ENCODE results near the gene ZFAND2B. TPM values are rescaled to one million over a fixed set of nuclear protein-coding genes. Genes with fewer than 3 reads are reported as not detected.

Gene ZFAND2B
- total and polyA plus RNA-seq, 2 experiments from 2014 or later, result 58.1 to 65.4 TPM

DNA sequence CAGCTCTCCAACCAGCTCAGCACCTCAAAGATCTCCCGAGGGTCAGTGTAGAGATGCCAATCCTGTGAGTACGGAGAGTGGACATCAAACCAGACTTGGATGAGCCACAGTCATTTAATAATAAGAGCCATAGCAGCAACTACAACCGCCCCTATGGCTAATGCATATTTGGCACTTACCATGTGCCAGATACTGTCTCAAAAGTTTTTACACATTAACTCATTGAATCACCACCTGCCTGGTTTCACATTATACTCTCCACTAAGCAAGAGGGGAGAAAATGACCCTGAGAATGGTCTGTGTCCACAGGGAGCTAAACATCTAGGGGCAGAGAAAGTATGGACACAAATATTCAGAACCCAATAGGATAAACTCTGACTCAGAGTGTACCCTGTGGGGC lies 32.4 kb upstream of the ZFAND2B start:
- H2AFZ ChIP-seq, result no peak overlapping the region
- DNase-seq (ENCODE audit: low spot score), result no peak
- H3K36me3 ChIP-seq (replicated peaks; ENCODE audit: insufficient read depth, low read depth), result no peaks in the 10 kb centered on the region
- peaks cover 4% of the 10 kb centered on the region for H4K20me1 ChIP-seq (ENCODE audit: insufficient read depth, poor library complexity, severe bottlenecking)
- peaks cover 14% of the 10 kb centered on the region for H3K4me1 ChIP-seq (ENCODE audit: insufficient read depth)
- H3K9me2 ChIP-seq (replicated peaks; ENCODE audit: insufficient read depth), result no peaks in the 10 kb centered on the region
- H3K27ac ChIP-seq, result no peak overlapping the region
- no peaks in the 10 kb centered on the region for H3K27me3 ChIP-seq
- 94% methylated on average over 3 of the region's 3 CpGs for WGBS (ENCODE audit: low lambda C conversion rate, missing lambda C conversion rate)
- no peaks in the 10 kb centered on the region for H3K9me3 ChIP-seq (ENCODE audit: low read depth)
- peaks cover 29% of the 10 kb centered on the region for H3K79me2 ChIP-seq
- no peak overlapping the region for H3K4me2 ChIP-seq
- H3K4me3 ChIP-seq, result no peak overlapping the region
- TF ChIP-seq EZH2phosphoT487 (IDR thresholded peaks at IDR 0.05; ENCODE audit: low read depth, severe bottlenecking, unreplicated experiment) (no peak), EZH2 (IDR thresholded peaks at IDR 0.05; ENCODE audit: borderline replicate concordance) (no peak)
- TF ChIP-seq, protein P1, sequence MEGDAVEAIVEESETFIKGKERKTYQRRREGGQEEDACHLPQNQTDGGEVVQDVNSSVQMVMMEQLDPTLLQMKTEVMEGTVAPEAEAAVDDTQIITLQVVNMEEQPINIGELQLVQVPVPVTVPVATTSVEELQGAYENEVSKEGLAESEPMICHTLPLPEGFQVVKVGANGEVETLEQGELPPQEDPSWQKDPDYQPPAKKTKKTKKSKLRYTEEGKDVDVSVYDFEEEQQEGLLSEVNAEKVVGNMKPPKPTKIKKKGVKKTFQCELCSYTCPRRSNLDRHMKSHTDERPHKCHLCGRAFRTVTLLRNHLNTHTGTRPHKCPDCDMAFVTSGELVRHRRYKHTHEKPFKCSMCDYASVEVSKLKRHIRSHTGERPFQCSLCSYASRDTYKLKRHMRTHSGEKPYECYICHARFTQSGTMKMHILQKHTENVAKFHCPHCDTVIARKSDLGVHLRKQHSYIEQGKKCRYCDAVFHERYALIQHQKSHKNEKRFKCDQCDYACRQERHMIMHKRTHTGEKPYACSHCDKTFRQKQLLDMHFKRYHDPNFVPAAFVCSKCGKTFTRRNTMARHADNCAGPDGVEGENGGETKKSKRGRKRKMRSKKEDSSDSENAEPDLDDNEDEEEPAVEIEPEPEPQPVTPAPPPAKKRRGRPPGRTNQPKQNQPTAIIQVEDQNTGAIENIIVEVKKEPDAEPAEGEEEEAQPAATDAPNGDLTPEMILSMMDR (IDR thresholded peaks at IDR 0.05; ENCODE audit: poor library complexity), result no peak

DNA sequence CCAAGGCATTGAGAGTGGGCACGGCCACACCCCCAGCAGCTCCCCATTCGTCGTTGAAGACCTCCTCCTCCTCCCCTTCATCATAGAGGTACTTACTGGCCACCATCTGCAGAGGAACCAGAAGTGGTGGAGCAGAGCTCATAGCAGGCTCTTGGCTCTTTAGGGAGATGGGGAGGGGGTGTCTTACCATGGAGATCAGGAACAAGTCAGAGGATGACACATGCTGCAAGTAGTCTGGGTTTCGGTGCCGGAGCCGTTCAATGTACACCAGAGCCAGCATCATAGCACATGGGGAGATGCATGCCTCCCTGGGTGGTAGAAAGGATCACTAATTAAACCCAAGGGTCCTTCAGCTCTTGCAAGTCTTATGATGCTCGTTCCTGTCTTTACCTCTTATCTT lies 31.8 kb upstream of the ZFAND2B start:
- Histone ChIP-seq H3K9me3 (ENCODE audit: low read depth) (no peaks in the 10 kb centered on the region), H3K4me2 (peak overlapping the region; percentile 84), H3K4me1 (ENCODE audit: insufficient read depth) (peaks cover 17% of the 10 kb centered on the region), H2AFZ (no peak overlapping the region), H3K79me2 (peaks cover 35% of the 10 kb centered on the region), H3K9me2 (replicated peaks; ENCODE audit: insufficient read depth) (no peaks in the 10 kb centered on the region), H3K27me3 (no peaks in the 10 kb centered on the region), H3K4me3 (no peak overlapping the region), H3K36me3 (replicated peaks; ENCODE audit: insufficient read depth, low read depth) (no peaks in the 10 kb centered on the region), H4K20me1 (ENCODE audit: insufficient read depth, poor library complexity, severe bottlenecking) (peaks cover 10% of the 10 kb centered on the region), H3K27ac (no peak overlapping the region)
- WGBS (ENCODE audit: low lambda C conversion rate, missing lambda C conversion rate), result 90% methylated on average over 7 of the region's 7 CpGs
- TF ChIP-seq, protein P1 (IDR thresholded peaks at IDR 0.05; ENCODE audit: poor library complexity), result no peak
- TF ChIP-seq EZH2phosphoT487 (IDR thresholded peaks at IDR 0.05; ENCODE audit: low read depth, severe bottlenecking, unreplicated experiment), result no peak
- no peak for TF ChIP-seq EZH2 (IDR thresholded peaks at IDR 0.05; ENCODE audit: borderline replicate concordance)
- DNase-seq (ENCODE audit: low spot score), result no peak

DNA sequence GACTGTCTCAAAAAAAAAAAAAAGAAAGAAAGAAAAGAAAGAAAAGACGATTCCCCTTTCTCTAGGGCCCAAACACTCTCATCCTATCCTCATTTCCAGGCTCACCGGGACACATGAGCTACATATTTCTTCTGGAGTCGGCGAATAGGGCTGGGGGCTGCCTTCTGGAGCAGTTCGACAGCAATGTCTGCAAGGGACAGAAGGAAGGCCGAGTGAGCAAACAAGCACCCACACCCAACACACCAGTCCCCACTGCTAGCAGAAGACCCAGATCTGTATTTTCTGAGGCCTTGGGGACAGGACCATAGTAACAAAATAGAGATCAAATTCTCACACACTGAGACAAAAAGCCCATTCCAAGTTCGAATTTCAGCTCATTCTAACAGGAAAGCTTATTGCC lies 31.1 kb upstream of the ZFAND2B start:
- Histone ChIP-seq H3K36me3 (replicated peaks; ENCODE audit: insufficient read depth, low read depth) (no peaks in the 10 kb centered on the region), H3K9me2 (replicated peaks; ENCODE audit: insufficient read depth) (no peaks in the 10 kb centered on the region), H3K4me2 (peak overlapping the region; percentile 84), H3K27ac (peak overlapping the region; percentile 98), H3K79me2 (peaks cover 41% of the 10 kb centered on the region), H4K20me1 (ENCODE audit: insufficient read depth, poor library complexity, severe bottlenecking) (peaks cover 10% of the 10 kb centered on the region), H3K4me1 (ENCODE audit: insufficient read depth) (peaks cover 15% of the 10 kb centered on the region), H3K9me3 (ENCODE audit: low read depth) (no peaks in the 10 kb centered on the region), H3K4me3 (peak overlapping the region; percentile 71), H2AFZ (no peak overlapping the region), H3K27me3 (no peaks in the 10 kb centered on the region)
- DNase-seq (ENCODE audit: low spot score), result no peak
- 91% methylated on average over 7 of the region's 7 CpGs for WGBS (ENCODE audit: low lambda C conversion rate, missing lambda C conversion rate)
- TF ChIP-seq EZH2 (IDR thresholded peaks at IDR 0.05; ENCODE audit: borderline replicate concordance), result no peak
- TF ChIP-seq EZH2phosphoT487 (IDR thresholded peaks at IDR 0.05; ENCODE audit: low read depth, severe bottlenecking, unreplicated experiment), result no peak
- TF ChIP-seq, protein P1 (IDR thresholded peaks at IDR 0.05; ENCODE audit: poor library complexity), result no peak

All from hepatocyte (in vitro differentiated cells).